GM21367 (cell line): ENCODE measurements around the gene SARS2.
"Not testable (repeated sequence)": the region's sequence is repeated elsewhere in the genome, so short reads cannot be mapped to it uniquely, and the experiment has no call there.

ENCODE experiments used
- ATAC-seq: cut with Tn5 transposase; IDR thresholded peaks from one replicate; pipeline ENCODE4 v1.9.1; 2021; ENCODE audit not compliant: unreplicated experiment

SARS2 gene

DNA sequence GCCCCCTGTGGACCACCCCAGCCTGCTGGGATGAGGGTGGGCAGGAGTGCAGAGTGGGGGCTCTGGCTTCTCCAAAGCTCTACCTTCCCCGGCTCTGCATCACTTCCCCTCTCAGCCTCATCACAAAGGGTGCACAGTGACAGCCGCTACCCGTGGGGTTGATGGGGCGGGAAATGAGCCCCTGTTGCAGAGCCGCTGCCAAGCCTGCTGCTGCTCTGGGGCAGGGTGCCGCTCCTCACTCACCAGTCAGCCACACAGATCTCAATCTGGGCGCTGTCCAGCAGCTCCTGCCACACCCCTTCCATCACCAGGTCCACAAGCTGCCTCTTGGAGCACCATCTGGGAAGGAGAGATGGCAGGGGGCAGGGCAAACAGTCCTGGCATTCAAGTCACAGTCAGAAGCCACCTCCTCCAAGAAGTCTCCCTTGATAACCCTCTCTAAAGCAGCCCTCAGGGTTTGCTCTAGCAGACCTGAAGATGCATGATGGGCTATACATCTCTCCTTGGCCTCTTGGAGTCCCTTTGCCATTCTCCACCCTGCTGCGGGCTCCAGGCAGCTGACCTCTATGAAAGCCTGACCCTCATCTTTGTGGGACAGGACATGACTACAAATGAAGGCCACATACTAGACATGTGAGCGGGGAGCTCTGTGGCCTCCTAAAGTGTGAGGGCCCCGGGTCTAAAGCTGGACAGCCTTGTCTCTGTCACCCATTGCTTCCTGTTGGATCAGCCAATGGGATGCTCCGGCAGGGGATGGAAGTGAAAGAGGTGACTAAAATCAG lies 15.9 kb upstream of the SARS2 start:
- ATAC-seq, result no peak

DNA sequence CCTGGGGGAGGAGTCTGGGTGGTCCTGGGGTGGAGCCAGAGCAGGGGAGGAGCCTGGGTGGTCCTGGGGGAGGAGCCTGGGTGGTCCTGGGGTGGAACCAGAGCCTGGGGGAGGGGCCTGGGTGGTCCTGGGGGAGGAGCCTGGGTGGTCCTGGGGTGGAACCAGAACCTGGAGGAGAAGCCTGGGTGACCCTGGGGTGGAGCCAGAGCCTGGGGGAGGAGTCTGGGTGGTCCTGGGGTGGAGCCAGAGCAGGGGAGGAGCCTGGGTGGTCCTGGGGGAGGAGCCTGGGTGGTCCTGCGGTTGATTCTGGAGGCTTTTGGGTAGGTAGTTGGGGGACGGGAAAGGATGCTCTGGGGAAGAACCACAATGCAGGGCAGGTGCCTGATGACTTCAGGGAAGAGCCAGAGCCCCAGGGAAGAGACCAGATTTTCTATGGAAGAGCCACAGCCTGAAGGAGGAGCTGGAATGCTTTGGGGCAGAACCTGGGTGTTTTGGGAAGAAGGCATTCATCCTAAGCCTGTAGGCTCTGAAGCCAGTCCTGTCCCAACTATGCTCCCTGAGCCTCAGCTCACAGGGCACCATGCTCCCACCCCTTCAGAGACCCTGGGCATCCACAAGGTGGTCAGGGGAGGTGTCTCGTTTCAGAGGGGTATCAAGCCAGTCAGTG lies 15.1 kb upstream of the SARS2 start:
- ATAC-seq, result no peak

DNA sequence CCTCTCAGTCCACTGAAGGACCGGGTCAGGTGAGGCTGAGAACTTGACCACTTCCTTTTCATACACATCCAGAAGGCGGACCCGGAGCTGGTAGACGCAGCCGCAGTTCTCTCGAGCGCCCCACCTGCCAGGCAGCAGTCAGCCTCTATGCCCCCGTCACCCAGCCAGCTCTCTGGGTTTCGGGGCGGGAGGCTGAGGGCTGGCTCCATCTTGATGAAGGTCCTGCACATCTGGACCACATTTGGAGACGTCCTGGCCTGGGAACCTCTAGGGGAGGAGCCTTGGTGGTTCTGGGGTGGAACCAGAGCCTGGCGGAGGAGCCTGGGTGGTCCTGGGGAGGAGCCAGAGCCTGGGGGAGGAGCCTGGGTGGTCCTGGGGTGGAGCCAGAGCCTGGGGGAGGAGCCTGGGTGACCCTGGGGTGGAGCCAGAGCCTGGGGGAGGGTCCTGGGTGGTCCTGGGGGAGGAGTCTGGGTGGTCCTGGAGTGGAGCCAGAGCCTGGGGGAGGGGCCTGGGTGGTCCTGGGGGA lies 14.5 kb upstream of the SARS2 start:
- ATAC-seq, result no peak

DNA sequence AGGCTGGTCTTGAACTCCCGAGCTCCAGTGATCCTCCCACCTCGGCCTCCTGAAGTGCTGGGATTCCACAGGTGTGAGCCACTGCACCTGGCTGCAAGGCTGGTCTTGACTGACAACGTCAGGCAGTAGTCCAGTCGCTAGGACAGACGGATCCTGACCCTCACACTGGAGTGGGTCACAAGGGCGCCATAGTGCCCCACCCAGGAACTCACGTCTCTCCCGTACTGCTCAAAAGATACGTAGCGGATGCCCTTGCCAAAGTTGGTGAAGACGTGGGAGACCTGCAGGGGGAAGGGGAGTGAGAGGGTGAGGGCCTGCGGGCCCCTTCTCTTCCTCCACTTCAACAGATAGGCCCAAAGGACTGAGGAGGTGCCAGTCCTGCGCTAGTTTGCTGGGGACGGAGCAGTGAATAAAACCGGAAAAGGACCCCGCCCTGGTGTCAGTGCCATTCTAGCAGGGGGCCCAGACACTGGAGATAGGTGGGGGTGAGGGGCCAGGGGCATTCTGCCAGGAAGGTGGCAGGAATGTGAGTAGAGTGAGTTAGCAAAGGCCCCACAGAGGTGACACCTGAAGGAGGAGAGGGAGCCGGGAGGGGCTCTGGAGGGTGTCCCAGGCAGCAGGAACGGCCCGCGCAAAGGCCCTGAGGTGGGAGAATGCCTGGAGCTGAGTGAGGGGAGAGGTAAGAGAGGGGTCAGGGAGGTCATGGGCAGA lies 12.1 kb upstream of the SARS2 start:
- ATAC-seq, result no peak

DNA sequence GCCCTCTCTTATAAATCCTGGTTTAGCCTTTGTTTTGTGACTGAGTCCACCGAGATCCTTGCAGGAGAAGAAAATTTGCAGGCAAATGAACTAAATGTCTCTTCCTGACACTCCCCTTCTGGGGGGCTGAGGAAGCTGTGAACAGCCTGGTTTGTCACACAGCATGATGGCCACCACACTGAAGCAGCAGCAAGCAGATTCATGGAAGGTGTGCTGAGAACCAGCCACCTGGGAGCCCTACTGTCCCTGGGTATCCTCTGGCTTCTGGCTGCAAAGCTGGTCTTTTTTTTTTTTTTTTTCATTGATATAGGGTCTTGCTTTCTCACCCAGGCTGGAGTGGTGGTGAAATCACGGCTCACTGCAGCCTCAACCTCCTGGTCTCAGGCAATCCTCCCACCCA lies 11.4 kb upstream of the SARS2 start:
- no peak for ATAC-seq

DNA sequence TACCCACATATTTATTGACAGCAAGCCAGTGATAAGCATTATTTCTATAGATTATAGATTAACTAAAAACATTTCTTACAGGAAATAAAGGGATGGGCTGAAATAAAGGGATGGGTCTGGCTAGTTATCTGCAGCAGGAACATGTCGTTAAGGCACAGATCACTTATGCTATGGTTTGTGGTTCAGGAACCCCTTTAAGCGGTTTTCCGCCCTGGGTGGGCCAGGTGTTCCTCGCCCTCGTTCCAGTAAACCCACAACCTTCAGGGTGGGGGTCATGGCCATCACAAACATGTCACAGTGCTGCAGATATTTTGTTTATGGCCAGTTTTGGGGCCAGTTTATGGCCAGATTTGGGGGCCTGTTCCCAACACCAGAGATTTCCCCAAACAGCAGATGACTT lies 10.9 kb upstream of the SARS2 start:
- not testable (repeated sequence) for ATAC-seq

DNA sequence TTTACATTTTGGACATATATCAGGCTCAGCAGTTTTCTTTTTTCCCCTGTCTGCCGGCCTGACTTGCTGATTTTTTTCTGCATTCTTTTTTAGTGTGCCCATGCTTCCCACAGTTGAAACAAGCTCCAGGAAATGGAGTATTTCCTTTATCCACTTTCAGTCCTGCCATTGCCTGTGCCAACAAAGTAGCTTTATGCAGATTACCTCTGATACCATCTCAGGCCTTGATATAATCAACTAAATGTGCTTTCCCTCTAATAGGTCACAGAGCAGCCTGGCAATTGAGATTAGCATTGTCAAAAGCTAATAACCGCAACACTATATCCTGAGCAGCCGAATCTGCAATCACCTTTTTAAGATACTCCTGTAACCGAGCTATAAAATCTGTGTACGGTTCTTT lies 9.4 kb upstream of the SARS2 start:
- ATAC-seq, result no peak

DNA sequence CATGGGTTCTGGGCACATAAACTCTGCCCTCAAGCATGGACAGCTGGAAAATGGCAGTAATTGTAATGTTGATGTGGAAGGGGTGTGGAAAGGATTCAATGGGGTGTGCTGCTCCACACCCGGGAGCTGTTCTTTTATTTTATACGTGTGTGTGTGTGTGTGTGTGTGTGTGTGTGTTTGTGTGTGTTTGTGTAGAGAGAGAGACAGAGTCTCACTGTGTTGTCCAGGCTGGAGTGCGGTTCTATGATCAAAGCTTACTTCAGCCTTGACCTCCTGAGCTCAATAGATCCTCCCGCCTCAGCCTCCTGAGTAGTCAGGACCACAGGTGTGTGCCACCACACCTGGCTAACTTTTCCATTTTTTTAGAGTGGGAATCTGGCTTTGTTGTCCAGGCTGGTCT lies 3.0 kb upstream of the SARS2 start:
- ATAC-seq, result no peak

DNA sequence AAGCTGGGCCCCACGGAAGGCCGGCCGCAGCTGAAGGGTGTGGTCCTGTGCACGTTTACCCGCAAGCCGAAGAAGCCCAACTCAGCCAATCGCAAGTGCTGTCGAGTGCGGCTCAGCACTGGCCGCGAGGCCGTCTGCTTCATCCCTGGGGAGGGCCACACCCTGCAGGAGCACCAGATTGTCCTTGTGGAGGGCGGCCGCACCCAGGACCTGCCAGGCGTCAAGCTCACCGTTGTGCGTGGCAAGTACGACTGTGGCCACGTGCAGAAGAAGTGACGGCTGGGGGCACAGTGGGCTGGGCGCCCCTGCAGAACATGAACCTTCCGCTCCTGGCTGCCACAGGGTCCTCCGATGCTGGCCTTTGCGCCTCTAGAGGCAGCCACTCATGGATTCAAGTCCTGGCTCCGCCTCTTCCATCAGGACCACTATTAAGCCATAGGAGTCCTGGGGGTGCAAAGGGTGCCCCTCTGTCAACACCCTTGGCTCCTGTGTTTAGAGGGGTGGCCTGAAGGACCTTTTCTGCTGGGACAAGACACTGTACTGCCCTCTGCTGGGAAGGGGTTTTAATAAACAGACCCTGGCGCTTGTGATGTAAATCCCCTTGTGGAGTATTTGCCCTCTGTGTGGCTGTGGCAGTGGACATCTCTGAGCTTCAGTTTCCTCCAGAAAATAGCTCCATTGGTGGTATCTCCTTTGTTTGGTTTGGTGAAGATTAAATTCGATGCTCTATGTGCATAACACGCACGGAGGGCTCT lies 2.0 kb upstream of the SARS2 start:
- no peak for ATAC-seq

DNA sequence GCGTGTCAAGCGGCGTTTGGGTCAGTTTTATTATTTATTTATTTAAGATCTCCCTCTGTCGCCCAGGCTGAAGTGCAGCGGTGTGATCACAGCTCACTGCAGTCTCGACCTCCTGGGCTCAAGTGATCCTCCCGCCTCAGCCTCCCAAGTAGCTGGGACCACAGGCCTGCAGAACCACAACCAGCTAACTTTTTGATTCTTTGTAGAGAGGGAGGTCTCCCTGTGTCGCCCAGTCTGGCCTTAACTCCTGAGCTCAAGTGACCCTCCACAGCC lies 894 bp upstream of the SARS2 start:
- no peak for ATAC-seq

DNA sequence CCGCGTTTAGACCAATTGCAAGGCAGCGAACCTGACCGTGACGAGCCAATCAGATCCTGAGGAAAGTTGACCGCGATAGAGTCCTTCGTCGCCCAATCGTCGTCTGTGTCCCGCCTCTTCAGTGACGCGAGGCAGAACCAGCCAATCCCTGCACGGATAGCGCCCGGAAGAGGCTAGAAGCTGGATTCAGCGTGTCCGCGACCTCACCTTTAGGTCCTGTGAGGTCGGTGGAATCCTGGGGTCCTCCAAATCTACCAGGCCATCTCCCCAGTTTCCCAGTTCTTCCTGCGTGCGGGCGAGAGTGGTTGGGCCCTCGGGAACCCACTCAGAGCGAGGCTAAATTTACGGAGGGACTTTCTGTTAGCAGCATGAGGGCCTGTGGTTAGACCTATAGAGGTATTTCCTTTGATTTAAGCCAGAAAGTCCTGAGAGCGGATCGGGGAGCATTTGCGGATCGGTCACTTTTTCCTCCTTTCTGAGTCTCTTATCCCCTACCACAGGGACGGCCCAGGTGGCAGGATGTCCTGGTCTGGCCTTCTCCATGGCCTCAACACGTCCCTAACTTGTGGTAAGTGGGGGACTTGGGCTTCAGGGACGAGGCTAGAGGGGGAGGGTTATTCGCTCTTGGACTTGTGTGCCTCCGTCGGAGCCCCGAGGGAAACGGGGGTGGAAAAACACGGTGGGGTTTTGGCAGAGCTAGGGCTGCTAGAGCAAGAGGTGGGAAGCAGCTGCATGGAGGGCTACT lies 385 bp upstream of the SARS2 start, which contains the start of gene MRPS12:
Gene MRPS12 (plus strand): TSS at position 169 of the 745 bp plus-strand sequence. CDS start 351 bp downstream, at position 520.
- ATAC-seq, result peak; percentile 83

DNA sequence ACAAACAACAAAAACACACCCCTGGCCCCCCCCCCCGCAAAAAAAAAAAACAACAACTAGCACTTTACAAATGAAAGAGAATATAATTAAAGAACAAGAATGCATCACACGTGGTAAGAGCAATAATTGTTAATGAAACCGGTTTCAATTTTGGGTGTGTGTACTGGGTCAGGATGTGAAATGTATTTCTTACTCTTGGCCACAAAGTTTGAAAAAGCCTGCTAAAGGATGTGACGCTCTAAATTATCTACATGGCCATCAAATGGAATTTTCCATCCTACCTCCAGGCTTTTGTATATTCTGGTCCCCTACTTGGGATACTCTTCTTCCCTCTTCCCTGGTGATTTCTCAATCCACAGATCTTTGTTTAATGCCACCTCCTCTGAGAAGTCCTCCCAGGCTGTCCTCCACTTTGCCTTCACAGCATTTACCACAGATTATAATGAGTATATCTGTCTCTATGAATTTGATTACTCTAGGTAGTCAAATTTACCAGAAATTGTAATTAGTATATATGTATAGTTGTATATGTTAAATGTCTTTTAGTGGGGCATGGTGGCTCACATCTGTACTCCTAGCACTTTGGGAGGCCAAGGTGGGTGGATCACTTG lies 2.1 kb downstream of the SARS2 start:
- no peak for ATAC-seq

DNA sequence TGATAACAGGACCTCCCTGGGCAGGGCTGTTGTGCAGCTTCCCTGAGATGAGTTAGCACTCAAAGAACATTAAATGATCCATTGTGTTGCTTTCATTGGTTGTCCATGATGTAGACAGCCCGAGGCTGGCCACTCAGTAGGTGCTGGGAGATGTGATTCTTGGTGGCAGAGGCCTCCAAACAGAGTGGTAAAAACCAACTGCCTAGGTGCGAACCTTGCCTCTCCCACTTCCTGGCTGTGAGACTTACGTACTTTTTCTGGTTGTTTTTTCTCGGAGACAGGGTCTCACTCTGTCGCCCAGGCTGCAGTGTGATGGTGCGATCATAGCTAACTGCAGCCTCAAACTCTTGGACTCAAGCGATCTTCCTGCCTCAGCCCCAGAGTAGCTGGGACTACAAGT lies 6.2 kb downstream of the SARS2 start:
- ATAC-seq, result no peak

DNA sequence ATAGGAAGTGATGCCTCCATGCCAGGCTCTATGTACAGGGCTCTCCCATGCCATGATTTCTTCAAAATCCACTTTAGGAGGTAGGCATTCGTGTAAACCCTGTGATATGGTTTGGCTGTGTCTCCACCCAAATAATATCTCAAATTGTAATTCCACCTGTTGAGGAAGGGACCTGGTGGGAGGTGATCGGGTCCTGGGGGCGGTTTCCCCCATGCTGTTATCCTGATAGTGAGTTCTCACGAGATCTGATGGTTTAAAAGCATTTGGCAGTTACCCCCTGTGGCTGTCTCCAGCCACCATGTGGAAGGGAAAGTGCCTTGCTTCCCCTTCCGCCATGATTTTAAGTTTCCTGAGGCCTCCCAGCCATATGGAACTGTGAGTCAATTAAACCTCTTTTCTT lies 8.1 kb downstream of the SARS2 start:
- ATAC-seq, result no peak

DNA sequence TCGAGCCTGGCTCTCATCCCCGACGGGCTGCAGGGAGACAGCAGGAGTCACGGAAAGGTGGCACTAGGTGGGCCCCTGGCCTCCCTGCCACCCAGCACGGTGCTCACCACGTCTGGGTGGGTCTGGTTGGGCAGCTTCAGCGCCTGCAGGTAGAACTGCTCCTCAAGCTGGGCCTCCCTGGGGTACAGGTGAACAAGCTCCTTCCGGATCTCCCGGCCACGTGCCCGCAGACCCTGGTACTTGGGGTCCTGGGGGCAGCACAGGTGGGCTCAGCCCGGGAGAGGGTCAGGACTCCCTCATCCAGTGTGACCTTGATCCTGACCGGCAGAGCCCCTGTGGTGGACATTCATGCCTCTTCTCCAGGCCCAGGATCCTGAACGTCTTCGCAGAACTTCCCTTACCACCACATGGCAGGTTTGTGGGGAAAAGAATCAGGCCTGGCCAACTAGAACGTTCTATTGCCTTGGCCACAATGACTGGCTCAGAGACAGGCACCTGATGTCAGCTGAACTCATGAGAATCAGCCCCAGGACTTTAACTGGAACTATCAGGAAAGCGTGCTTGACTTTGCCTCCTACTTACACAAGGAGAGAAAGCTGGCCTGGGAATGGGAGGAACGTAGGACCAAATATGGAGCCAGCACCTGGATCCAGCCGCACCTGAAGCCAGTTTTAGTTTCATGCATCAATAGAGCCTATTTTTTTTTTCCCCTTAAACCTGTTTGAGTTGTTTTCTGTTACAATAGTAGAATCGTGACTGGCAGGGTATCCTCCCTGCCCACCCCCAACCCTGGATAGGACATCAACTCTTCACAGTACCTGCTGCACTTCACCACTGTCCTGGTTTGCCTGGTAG lies 8.9 kb downstream of the SARS2 start:
- ATAC-seq, result no peak

DNA sequence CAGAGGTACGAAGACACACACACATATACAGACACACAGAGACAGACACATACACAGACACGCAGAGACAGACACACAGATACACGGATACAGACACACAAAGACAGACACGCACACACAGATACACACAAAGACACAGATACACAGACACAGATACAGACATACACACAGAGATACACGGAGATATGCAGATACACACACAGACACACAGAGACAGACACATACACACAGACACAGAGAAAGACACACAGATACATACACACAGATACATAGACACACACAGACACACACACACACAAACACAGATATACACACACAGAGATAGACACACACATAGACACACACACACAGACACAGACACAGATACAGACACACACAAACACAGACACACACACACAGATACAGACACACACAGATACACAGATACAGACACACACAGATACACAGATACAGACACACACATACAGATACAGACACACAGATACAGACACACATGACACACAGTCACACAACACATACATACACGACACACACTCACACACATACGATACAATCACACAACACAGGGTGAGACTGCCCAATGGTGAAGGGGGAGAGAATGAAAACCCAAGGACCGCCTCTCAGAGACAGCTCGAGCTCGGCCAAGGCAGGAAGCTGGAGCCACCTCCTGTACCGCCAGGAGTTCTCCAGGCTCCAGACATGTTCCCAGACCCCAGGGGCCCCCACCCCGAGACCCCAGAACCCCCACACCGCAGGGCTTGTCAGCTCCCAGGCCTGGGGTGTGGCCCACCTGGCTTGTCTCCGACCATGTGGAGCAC lies 9.8 kb downstream of the SARS2 start:
- no peak for ATAC-seq

DNA sequence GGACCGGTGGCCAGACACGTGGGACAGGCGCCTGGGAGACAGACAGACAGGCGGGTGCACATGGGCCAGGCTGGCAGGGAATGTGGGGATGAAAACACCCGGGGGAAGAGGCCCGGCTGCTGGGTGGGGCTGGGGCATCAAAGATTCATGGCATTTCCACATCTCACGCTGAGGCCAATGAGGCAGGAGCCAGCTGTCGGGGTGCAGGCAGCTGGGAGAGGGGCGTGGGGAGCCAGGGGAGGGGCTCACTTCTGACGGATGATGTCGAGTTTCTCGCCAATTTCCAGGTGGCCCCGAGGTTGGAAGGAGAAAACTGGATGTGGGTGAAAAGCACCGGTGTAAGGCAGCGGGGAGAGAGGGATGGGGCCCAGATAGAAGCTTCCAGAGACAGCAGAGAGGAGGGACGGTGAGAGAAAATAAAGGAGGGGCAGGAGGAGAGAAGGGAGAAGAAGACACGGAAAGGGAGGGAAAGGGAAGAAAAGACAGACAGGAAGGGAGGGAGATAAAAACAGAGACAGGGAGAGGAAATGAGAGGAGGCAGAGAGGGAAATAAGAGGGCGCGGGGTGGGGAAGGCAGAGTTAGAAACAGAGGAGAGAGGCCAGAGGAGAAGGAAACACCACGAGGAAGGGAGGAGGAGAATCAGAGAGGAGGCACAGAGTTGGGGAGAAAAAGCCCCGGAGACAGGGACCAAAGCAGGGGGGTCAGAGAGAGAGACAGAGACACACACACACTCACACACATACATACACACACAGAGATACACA lies 10.5 kb downstream of the SARS2 start:
- no peak for ATAC-seq

DNA sequence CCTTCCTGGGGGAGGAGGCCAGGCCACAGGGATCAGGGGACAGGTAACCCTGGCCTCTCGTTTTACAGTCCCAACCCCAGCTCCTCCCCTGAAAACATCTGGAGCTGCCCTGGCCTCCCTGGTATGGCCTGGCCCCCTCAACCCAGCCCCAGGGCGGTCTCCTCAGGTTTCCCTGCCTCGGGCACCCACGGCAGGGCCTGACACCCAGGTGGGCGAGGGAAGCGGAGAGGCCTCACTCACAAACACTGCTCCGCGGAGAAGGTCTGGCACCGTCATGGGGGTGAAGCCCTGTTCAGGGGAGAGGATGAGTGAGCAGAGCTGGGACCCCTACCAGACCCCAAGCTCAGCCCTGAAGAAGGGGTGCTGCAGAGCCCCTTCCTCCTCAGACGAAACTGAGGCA lies 12.0 kb downstream of the SARS2 start:
- no peak for ATAC-seq
